ENCODE data around the gene FAM234B. TPM values are rescaled to one million over a fixed set of nuclear protein-coding genes. Genes with fewer than 3 reads are reported as not detected.

Gene FAM234B
- total RNA-seq, 2 donors from 2014 or later, result 9.7 to 14.7 TPM

DNA sequence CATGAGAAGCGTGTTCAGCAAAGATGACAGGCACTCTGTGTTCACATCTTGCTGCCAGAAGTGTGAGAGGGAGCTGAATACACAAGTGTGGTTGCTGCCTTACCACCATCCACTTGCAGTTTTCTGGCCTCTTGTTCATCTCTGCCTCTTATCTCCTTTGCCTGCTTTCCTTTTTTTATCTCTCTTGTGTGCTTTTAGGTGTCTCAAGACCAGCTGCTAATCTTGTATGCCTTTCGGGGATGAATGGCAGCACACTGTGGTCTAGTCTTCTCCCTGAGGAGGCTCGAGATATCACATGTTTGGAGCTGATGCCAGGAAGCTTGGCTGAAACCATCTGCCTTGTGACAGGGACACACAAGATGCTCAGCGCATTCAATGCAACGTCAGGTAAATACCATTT, 17.2 kb downstream of the FAM234B start:
- H3K4me3 Mint-ChIP-seq, result no peak overlapping the region
- peaks cover 48% of the 10 kb centered on the region for H3K36me3 Mint-ChIP-seq (ENCODE audit: low read depth)
- H3K27me3 Mint-ChIP-seq, result no peaks in the 10 kb centered on the region
- no peaks in the 10 kb centered on the region for H3K4me1 Mint-ChIP-seq
- H3K27ac Mint-ChIP-seq, result no peak overlapping the region
- ATAC-seq (replicated peaks), result no peak
- no peaks in the 10 kb centered on the region for H3K9me3 Mint-ChIP-seq

DNA sequence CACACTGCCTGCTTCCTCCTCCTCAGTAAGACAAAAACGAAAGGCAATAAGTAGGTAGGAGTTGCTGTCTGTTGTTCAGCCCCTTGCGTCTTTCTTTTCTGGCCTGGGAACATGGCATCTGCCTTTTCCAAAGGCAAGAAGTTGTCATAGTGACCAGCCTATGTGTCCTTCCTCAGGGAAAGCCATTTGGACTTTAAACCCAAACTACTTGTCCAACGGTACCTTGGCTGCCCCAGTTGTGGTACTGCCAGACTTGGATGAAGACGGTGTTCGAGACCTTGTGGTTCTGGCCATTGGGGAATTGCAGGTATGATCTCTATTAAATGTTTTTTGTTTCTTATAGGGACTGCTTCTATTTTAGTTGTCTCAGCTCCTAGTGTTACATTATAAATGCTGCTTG, 18.5 kb downstream of the FAM234B start:
- Mint-ChIP-seq H3K27me3 (no peaks in the 10 kb centered on the region), H3K36me3 (ENCODE audit: low read depth) (peaks cover 53% of the 10 kb centered on the region), H3K4me3 (no peak overlapping the region), H3K9me3 (no peaks in the 10 kb centered on the region), H3K4me1 (no peaks in the 10 kb centered on the region), H3K27ac (no peak overlapping the region)
- ATAC-seq (replicated peaks), result no peak

DNA sequence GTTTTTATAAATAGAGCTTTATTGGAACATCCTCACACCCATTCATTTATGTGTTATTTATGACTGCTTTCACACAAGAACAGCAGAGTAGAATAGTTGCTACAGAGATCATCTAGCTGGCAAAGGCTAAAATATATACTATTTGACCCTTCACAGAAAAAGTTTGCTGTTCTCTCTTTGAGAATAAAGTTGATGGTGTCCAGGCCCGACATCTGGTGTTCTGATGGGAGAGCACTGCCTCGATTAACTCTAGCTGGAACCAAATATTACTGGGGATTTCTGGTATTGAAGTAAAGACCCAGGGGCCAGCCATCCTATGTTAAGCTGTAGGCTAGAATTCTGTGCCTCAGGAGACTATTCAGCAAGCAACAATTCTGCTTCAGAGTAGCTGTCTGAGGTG, 21.8 kb downstream of the FAM234B start:
- H3K27me3 Mint-ChIP-seq, result no peaks in the 10 kb centered on the region
- H3K4me3 Mint-ChIP-seq, result no peak overlapping the region
- no peaks in the 10 kb centered on the region for H3K4me1 Mint-ChIP-seq
- ATAC-seq (replicated peaks), result no peak
- H3K9me3 Mint-ChIP-seq, result no peaks in the 10 kb centered on the region
- H3K27ac Mint-ChIP-seq, result no peak overlapping the region
- peaks cover 52% of the 10 kb centered on the region for H3K36me3 Mint-ChIP-seq (ENCODE audit: low read depth)

DNA sequence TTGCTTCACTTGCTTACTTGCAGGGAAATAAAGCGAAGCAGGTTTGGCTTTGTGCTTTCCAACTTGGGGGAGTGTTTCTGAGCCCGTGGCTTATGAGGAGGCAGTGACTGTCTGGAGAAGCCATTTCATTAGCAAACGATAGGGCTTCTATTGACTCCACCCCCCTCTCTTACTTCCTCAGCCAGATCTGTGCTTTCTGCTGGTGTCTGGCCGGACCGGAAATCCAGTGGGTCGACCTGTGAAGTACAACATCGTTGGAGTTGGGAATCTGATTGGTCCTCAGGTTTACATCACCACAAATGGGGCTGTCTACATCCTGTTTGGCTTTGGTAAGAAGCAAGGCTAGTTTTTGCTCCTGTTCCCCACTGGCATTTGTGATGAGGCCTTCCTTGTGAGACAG, 22.3 kb downstream of the FAM234B start:
- Mint-ChIP-seq H3K27ac (no peak overlapping the region), H3K4me1 (no peaks in the 10 kb centered on the region), H3K36me3 (ENCODE audit: low read depth) (peaks cover 52% of the 10 kb centered on the region), H3K4me3 (no peak overlapping the region), H3K27me3 (no peaks in the 10 kb centered on the region), H3K9me3 (no peaks in the 10 kb centered on the region)
- no peak for ATAC-seq (replicated peaks)

DNA sequence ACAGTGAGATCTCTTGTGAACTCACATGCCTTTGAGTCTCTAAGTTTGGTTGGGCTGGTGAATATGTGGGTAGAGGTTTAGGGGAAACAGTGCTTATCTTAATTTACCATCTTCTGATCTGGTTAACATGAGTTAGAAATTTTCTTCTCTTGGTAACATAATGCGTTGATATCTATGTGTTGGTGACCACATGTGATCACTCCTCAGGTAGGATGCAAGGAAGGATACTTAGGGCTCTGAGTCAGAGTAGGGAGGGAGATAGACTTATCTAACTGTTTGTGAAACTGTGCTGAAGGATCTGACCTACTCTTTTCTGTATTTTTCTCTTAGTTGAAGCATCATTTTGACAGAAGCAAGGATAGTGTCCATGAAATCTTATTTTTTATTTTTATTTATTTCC, 23.1 kb downstream of the FAM234B start:
- Mint-ChIP-seq H3K36me3 (ENCODE audit: low read depth) (peaks cover 48% of the 10 kb centered on the region), H3K27ac (no peak overlapping the region), H3K4me1 (no peaks in the 10 kb centered on the region), H3K4me3 (no peak overlapping the region), H3K9me3 (no peaks in the 10 kb centered on the region), H3K27me3 (no peaks in the 10 kb centered on the region)
- peak; percentile 35 for ATAC-seq (replicated peaks)

DNA sequence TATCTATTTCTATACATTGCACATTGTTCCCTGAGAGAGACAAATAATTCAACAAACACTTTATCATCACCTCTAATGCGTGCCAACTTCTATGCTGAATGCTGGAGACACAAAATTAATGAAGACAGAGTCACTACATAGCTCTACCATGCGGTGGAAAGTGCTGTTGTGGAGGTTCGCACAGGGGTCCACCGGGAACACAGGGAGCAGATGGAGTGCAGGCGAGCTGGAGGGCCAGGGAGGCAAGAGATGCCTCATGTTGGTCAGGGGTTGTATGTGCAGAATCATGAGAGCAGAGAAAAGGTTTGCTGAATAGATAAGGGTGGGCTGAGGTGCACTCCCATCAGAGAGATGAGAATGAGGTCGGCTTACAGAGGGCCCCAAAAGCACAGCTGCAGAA, 25.2 kb downstream of the FAM234B start:
- Mint-ChIP-seq H3K9me3 (no peaks in the 10 kb centered on the region), H3K4me3 (no peak overlapping the region), H3K27me3 (no peaks in the 10 kb centered on the region), H3K36me3 (ENCODE audit: low read depth) (peaks cover 55% of the 10 kb centered on the region), H3K4me1 (no peaks in the 10 kb centered on the region), H3K27ac (no peak overlapping the region)
- no peak for ATAC-seq (replicated peaks)

DNA sequence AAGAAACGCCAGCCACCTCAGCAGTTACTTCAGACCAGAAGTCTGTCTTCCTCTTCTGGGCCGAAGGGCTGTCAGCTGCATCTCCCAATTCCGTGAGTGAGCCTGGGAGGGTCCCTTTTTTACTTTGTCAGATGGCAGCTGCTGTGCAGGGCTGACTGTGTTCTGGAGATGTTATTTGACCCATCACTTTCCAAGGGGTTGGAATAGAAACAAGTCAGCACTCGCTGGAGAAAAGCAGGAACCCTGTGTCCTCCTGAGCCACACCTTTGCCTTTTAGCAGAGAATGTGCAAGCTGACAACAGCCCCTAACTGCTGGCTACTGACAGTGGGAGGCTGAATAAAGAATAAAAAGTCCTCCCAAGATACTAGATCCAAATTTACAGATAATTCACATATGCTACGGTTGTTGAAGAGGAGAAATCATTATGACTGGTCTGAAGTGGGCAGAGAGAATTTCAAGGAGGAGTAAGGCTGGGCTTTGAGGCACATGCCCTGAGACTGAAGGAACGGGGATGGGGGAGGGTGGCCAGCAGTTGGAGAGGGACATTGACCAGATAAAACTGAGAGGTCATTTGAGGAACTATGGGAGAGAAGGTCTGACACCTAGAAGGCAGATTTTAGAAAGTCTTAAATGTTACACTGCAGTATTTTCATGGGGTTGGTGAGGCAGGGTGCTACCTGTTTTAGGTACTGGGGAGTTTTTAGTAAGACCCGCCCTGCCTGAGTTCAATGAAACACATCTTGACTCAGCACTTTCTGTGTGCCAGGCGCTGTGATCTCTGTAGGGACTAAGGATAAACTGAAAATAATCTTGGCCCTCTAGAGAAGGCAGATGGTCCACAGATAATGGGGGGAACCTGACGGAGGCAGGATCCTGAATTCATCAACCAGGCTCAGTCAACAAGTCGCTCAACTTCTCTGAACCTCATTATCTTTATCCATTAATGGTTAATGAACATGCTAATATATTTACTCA, 27.4 kb downstream of the FAM234B start:
- Mint-ChIP-seq H3K36me3 (ENCODE audit: low read depth) (peaks cover 67% of the 10 kb centered on the region), H3K27ac (no peak overlapping the region), H3K4me1 (no peaks in the 10 kb centered on the region), H3K27me3 (no peaks in the 10 kb centered on the region), H3K4me3 (no peak overlapping the region), H3K9me3 (no peaks in the 10 kb centered on the region)
- no peak for ATAC-seq (replicated peaks)

DNA sequence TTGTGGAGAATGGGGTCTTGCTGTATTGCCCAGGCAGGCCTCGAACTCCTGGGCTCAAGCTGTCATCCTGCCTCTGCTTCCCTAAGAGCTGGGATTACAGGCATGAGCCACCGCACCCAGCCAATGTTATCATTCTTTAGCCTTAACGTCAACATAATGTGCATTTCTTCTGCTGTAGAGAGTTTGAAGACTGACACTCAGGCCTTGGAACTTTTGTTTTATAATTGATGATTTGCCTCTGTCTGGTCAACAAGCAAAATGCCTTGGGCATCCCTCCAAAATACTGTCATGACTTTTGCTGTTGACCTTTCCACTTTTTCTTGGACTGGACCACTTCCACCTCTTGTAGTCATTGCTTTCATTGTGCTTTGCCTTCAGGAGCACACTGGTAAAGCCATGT, 29.0 kb downstream of the FAM234B start:
- ATAC-seq (replicated peaks), result no peak
- H3K9me3 Mint-ChIP-seq, result no peaks in the 10 kb centered on the region
- H3K27ac Mint-ChIP-seq, result no peak overlapping the region
- no peaks in the 10 kb centered on the region for H3K4me1 Mint-ChIP-seq
- H3K36me3 Mint-ChIP-seq (ENCODE audit: low read depth), result peaks cover 60% of the 10 kb centered on the region
- no peaks in the 10 kb centered on the region for H3K27me3 Mint-ChIP-seq
- H3K4me3 Mint-ChIP-seq, result no peak overlapping the region

DNA sequence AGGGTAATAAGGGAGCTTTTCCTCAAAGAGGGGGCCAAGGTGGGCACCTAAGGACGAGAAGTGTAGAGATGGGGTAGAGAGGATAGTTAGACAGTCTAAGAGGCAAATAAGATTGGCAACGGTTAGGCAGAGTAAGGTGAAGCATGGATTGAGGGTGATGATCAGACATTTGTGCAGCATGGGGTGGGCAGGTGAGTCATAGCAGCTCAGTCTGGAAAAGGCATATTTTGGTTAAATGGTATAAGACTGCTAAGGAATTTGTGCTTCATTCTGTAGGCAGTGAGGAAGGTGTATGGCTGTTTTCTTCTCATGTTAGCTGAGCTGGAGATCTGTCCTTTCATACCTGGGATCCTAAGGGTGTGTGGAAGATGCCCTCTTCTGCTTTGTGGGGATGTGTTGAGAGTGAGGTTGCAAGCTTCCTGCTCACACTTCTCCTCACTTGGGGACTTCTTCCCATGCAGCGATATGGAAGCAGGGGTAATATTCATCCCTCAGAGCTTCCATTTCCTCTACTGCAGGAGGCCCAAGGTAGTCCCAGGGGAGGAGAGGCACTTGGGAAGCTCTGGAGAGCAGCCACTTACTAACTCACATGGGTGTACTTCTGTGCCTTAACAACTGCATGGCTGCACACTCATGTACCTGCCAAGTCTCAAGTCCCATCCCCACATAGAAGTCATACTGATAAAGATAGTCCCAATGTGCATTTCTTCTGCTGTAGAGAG, 30.4 kb downstream of the FAM234B start:
- no peaks in the 10 kb centered on the region for H3K27me3 Mint-ChIP-seq
- no peaks in the 10 kb centered on the region for H3K4me1 Mint-ChIP-seq
- H3K27ac Mint-ChIP-seq, result no peak overlapping the region
- H3K36me3 Mint-ChIP-seq (ENCODE audit: low read depth), result peaks cover 46% of the 10 kb centered on the region
- ATAC-seq (replicated peaks), result no peak
- no peaks in the 10 kb centered on the region for H3K9me3 Mint-ChIP-seq
- no peak overlapping the region for H3K4me3 Mint-ChIP-seq

DNA sequence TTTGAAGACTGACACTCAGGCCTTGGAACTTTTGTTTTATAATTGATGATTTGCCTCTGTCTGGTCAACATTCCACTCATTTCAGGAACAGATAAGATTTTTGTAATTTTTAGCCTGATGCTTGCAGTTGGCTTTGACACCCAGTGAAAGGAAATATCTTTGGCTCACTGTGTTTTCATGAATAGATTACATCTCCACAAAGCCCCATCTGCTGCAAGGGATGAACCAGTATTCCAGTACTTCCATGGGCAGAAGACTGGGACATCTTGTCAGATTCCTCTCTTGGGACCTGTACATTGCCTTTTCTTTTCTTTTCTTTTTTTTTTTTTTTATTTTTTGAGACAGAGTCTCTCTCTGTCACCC, 30.9 kb downstream of the FAM234B start:
- no peak for ATAC-seq (replicated peaks)
- peaks cover 48% of the 10 kb centered on the region for H3K36me3 Mint-ChIP-seq (ENCODE audit: low read depth)
- no peak overlapping the region for H3K27ac Mint-ChIP-seq
- H3K4me1 Mint-ChIP-seq, result no peaks in the 10 kb centered on the region
- H3K27me3 Mint-ChIP-seq, result no peaks in the 10 kb centered on the region
- H3K9me3 Mint-ChIP-seq, result no peaks in the 10 kb centered on the region
- no peak overlapping the region for H3K4me3 Mint-ChIP-seq

DNA sequence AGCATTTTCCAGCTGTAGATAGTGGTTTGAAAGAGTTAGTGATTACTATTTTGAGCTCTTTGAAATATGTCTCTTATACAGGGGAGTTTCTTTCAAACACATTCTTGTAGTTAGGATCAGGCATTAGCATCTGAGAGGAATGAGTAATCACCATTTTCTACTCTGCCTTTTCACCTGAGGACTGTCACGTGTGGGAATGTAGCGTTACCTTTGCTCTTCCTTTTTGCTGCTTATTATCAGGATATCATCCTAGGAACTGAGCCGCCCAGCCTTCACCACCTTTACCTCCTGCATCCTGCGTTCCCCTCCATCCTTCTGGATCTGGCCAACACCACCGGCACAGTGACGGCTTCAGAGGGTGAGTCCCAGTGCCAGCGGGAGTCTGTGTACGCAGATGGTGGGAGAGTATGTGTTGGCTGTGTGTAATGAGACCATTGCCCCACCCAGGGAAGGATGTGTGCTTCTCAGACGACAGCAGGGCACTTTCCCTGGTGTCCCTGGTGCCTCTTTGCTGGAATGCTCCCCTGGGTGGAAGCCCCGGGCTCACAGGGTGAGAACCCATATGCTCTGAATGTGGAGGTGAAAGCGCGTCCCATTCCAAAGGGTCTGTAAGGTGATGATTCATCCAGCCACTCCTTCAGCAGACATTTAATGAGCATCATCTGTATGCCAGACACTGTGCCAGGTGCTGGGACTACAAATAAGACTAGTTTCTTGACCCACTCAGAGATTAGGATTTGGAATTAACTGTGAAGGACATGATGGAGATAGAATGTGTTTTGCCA, 31.8 kb downstream of the FAM234B start:
- no peaks in the 10 kb centered on the region for H3K4me1 Mint-ChIP-seq
- no peaks in the 10 kb centered on the region for H3K9me3 Mint-ChIP-seq
- no peak overlapping the region for H3K27ac Mint-ChIP-seq
- H3K27me3 Mint-ChIP-seq, result no peaks in the 10 kb centered on the region
- no peak for ATAC-seq (replicated peaks)
- peaks cover 50% of the 10 kb centered on the region for H3K36me3 Mint-ChIP-seq (ENCODE audit: low read depth)
- H3K4me3 Mint-ChIP-seq, result no peak overlapping the region

DNA sequence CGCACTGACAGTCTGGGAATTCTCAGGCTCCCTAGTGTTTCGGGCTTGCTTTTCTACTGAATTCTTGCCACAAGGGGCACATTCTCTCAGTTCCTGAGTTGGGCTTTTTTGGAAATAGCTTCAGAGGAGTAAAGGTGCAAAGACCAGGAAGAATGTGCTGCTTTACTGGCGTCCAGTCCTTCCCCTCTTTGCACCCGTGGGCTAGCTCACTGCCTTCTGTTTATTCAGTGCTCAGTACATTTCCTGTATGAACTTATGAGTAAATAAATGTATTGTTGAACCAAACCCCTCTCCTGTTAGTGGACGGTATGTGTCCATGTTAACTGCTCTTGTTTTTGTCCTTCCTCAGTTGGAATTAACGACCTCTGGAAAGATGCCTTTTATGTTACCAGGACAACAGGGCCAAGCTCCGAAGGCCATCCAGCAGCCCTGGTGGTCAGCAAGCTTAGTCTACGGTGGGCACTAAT, 35.3 kb downstream of the FAM234B start:
- no peaks in the 10 kb centered on the region for H3K9me3 Mint-ChIP-seq
- H3K27me3 Mint-ChIP-seq, result no peaks in the 10 kb centered on the region
- no peak overlapping the region for H3K4me3 Mint-ChIP-seq
- H3K27ac Mint-ChIP-seq, result no peak overlapping the region
- no peak for ATAC-seq (replicated peaks)
- H3K4me1 Mint-ChIP-seq, result no peaks in the 10 kb centered on the region
- H3K36me3 Mint-ChIP-seq (ENCODE audit: low read depth), result peaks cover 36% of the 10 kb centered on the region

DNA sequence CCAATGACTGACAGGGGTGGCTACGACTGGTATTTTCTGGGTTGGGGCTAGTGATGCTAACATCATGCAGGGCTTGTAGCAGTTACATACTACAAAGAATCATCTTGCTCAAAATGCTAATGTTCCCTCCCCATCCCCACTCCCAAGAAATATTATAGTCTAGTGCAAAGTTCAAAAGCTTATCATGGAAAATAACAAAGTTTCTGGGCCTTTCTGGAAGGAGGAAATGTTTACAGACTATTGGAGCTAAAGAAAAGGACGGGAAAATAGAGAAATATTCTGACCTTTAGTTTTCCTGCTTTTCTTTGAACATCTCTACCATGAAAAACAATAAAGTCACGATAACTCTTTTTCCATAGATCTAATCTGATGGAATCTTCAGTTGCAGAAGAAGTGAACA, 36.1 kb downstream of the FAM234B start:
- Mint-ChIP-seq H3K4me3 (no peak overlapping the region), H3K4me1 (no peaks in the 10 kb centered on the region), H3K27ac (no peak overlapping the region), H3K27me3 (no peaks in the 10 kb centered on the region), H3K36me3 (ENCODE audit: low read depth) (peaks cover 40% of the 10 kb centered on the region), H3K9me3 (no peaks in the 10 kb centered on the region)
- ATAC-seq (replicated peaks), result no peak

DNA sequence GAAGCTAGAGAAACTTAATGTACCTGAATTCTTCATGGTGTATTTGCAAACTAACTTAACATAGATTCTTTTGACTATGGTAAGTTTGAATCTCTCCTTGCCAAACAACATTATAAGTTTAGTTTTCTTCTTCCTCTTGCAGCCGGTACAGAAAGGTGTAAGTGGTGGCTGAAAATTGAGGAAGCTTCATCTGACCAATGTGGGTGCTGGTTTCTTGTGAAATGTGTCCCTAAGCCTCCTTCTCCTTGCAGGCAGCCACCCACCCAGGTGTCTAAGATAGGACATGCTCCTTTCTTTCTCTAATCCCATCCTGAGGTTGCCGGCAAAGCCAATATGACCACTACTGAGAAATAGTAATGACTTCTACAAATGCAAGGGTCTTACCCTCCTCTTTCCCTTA, 38.7 kb downstream of the FAM234B start:
- no peak for ATAC-seq (replicated peaks)
- H3K4me1 Mint-ChIP-seq, result peaks cover 5% of the 10 kb centered on the region
- no peak overlapping the region for H3K27ac Mint-ChIP-seq
- no peaks in the 10 kb centered on the region for H3K9me3 Mint-ChIP-seq
- no peak overlapping the region for H3K4me3 Mint-ChIP-seq
- peaks cover 3% of the 10 kb centered on the region for H3K27me3 Mint-ChIP-seq
- H3K36me3 Mint-ChIP-seq (ENCODE audit: low read depth), result peaks cover 30% of the 10 kb centered on the region

All from activated T-helper 17 cell treated with anti-CD3 and anti-CD28 coated beads, Interleukin-2, amount 50 U/mL, for 72 hours (primary cell).